Endothelial cell (in vitro differentiated cells): ENCODE results near the gene SECISBP2L. TPM values are rescaled to one million over a fixed set of nuclear protein-coding genes. Genes with fewer than 3 reads are reported as not detected.

ENCODE experiments used
- DNase-seq: peaks from one replicate; pipeline ENCODE4 v3.0.0; 2021; ENCODE audit warnings: low spot score
- H3K27ac Mint-ChIP-seq: one replicate; pipeline ENCODE4 v1.8.0; 2021; ENCODE audit warnings: mixed read lengths, inconsistent platforms; ENCODE audit not compliant: unreplicated experiment
- H3K27me3 Mint-ChIP-seq: one replicate; pipeline ENCODE4 v1.8.0; 2021; ENCODE audit warnings: mild to moderate bottlenecking, moderate library complexity, mixed read lengths, inconsistent platforms; ENCODE audit not compliant: unreplicated experiment
- H3K36me3 Mint-ChIP-seq: one replicate; pipeline ENCODE4 v1.8.0; 2021; ENCODE audit warnings: mild to moderate bottlenecking, low read depth, mixed read lengths, inconsistent platforms; ENCODE audit not compliant: unreplicated experiment
- H3K4me1 Mint-ChIP-seq: one replicate; pipeline ENCODE4 v1.8.0; 2021; ENCODE audit warnings: mild to moderate bottlenecking, mixed read lengths, inconsistent platforms; ENCODE audit not compliant: unreplicated experiment
- H3K4me3 Mint-ChIP-seq: one replicate; pipeline ENCODE4 v1.8.0; 2021; ENCODE audit warnings: mild to moderate bottlenecking, mixed read lengths, inconsistent platforms; ENCODE audit not compliant: unreplicated experiment
- H3K9me3 Mint-ChIP-seq: one replicate; pipeline ENCODE4 v1.8.0; 2021; ENCODE audit warnings: mixed read lengths, inconsistent platforms; ENCODE audit not compliant: unreplicated experiment
- total RNA-seq: library from RNA; stranded (reverse); fragmentation: NEBNext Ultra II Directional; extraction: Animal tissue kit (Norgen Biotek cat#: 25700); gene quantifications from one replicate; pipeline ENCODE4 v1.2.1, GENCODE V29; 2021; ENCODE audit not compliant: unreplicated experiment
- TF ChIP-seq, protein P1 (sequence below): fragments of 200-600 bp; sonication (generic); IDR thresholded peaks from one replicate; pipeline ENCODE4 v1.5.0; 2021; ENCODE audit warnings: antibody characterized with exemption; ENCODE audit not compliant: unreplicated experiment

Gene SECISBP2L
- total RNA-seq, 1 donor from 2014 or later = 44.3 TPM

DNA sequence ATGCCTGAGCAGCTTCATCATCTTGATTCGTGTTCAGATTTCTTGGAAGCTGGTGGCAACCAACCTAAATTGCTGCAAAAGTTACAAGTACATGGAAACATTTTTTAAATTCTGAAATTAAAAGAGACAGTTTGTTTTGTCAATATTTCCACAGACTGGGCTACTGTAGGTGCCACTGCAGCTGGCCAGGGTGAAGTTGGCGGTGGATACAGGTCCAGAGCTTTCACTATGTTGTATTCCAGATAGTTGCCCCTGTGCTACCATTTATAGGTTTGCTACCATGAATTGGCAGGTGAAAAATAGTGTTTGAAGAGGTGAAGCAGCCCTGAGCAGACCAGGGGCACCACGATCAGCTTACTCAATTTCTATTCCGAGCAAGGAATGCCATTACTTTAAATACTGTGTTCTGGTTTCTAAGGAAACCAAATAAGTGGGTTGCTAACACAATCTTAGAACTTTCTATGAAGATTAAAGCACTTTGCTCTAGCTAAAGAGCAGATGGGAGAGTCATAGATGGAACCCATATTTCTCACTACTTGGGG is 61.4 kb downstream of the SECISBP2L start:
- no peak for DNase-seq
- H3K9me3 Mint-ChIP-seq = no peaks in the 10 kb centered on the region
- no peak overlapping the region for H3K27ac Mint-ChIP-seq
- H3K4me3 Mint-ChIP-seq = no peak overlapping the region
- peaks cover 2% of the 10 kb centered on the region for H3K4me1 Mint-ChIP-seq
- H3K27me3 Mint-ChIP-seq = no peaks in the 10 kb centered on the region
- no peaks in the 10 kb centered on the region for H3K36me3 Mint-ChIP-seq
- TF ChIP-seq, protein P1, sequence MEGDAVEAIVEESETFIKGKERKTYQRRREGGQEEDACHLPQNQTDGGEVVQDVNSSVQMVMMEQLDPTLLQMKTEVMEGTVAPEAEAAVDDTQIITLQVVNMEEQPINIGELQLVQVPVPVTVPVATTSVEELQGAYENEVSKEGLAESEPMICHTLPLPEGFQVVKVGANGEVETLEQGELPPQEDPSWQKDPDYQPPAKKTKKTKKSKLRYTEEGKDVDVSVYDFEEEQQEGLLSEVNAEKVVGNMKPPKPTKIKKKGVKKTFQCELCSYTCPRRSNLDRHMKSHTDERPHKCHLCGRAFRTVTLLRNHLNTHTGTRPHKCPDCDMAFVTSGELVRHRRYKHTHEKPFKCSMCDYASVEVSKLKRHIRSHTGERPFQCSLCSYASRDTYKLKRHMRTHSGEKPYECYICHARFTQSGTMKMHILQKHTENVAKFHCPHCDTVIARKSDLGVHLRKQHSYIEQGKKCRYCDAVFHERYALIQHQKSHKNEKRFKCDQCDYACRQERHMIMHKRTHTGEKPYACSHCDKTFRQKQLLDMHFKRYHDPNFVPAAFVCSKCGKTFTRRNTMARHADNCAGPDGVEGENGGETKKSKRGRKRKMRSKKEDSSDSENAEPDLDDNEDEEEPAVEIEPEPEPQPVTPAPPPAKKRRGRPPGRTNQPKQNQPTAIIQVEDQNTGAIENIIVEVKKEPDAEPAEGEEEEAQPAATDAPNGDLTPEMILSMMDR = no peak

DNA sequence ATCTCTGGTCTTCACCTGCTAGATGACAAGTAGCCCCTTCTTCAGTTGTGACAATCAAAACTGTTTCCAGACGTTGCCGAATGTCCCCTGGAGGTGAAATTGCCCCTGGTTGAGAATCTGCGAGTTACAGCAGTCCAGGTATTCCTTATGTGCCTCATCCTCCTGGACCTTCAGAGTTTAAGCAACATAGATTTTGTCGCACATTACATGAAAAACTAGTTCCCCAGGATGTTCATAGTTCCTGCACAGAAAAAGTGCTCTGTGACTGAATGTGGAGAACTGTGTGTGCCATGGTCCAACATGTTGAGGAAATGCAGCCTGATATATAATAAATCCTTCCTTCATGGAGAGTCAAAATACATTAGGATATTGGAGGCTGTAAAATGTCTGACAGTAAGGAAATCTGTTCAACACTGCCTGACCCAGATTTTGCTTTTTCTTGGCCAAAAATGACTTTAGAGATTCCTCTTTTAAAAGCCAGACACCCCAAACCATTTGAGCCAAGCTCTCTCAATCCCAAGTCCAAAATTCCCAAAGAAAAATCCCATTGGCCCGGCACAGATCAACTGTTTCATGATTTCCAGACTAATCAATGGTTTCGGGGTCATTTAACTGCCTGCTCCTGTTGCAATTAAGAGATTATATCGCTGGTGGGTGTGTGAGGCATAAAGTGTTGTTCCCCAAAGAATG is 62.1 kb downstream of the SECISBP2L start:
- Mint-ChIP-seq H3K9me3 (no peaks in the 10 kb centered on the region), H3K4me3 (no peak overlapping the region), H3K4me1 (peaks cover 2% of the 10 kb centered on the region), H3K36me3 (no peaks in the 10 kb centered on the region), H3K27me3 (no peaks in the 10 kb centered on the region), H3K27ac (no peak overlapping the region)
- TF ChIP-seq, protein P1 = no peak
- DNase-seq = no peak

DNA sequence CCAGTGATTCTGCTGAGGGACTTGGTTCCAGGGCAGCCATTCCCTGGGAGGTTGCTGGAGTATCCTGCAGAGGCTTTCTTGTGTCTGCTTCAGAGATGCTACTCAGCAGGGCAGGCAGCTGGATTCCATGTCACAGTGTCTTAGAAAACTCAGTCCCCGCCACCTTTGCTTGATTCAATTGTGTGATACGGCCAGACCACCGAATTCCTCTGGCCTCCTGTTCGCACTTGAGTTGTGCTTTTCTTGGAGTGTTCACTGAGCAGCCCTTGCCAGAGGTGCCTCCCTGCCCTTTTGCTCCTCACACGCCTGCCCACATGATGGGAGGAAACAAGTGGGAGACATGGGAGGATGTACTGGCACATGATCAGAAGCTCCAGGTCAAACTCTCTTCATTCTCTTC is 62.9 kb downstream of the SECISBP2L start:
- no peak overlapping the region for H3K27ac Mint-ChIP-seq
- TF ChIP-seq, protein P1 = no peak
- H3K9me3 Mint-ChIP-seq = no peaks in the 10 kb centered on the region
- no peak for DNase-seq
- no peaks in the 10 kb centered on the region for H3K36me3 Mint-ChIP-seq
- H3K27me3 Mint-ChIP-seq = no peaks in the 10 kb centered on the region
- no peak overlapping the region for H3K4me3 Mint-ChIP-seq
- peaks cover 2% of the 10 kb centered on the region for H3K4me1 Mint-ChIP-seq

DNA sequence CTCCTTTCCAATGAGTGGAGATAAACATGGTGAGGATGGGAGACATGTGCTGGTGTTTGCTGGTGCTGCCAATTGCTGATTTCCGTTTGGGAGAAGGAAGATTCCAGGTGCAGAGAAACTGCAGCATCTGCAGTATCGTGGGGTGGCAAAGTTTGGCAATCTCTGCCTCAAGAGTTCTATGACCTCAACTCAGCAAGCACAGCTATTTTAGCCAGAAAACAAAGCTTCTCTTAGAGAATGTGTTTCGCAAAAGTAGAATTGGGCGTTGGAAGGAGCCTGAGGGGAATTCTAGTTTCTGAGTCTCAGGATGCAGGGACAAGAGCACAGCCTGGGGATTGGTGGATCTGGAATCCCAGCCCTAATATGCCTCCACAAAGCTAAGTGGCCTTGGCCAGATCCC is 64.3 kb downstream of the SECISBP2L start:
- peaks cover 2% of the 10 kb centered on the region for H3K4me1 Mint-ChIP-seq
- H3K27ac Mint-ChIP-seq = no peak overlapping the region

DNA sequence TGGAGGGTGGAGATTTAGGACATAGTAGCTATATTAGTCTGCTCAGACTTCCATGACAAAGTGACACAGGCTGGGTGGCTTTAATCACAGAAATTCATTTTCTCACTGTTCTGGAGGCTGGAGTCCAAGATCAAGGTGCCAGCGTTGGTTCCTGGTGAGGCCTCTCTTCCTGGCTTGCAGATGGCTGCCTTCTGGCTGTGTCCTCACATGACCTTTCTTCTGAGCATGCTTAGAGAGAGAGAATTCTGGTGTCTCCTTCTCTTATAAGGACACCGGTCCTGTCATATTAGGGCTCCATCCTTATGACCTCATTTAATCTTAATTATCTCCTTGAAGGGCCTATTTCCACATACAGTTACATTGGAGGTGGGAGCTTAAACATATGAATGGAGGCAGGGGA is 67.6 kb downstream of the SECISBP2L start:
- Mint-ChIP-seq H3K4me3 (no peak overlapping the region), H3K4me1 (peaks cover 9% of the 10 kb centered on the region), H3K36me3 (no peaks in the 10 kb centered on the region), H3K27me3 (no peaks in the 10 kb centered on the region), H3K27ac (no peak overlapping the region), H3K9me3 (no peaks in the 10 kb centered on the region)
- DNase-seq = no peak
- TF ChIP-seq, protein P1 = no peak

More for the DNA sequence above, 64.3 kb downstream of the SECISBP2L start:
- H3K27me3 Mint-ChIP-seq = no peaks in the 10 kb centered on the region
- H3K9me3 Mint-ChIP-seq = no peaks in the 10 kb centered on the region
- TF ChIP-seq, protein P1 = no peak
- no peaks in the 10 kb centered on the region for H3K36me3 Mint-ChIP-seq
- no peak overlapping the region for H3K4me3 Mint-ChIP-seq
- no peak for DNase-seq
